Measurements from ENCODE around the gene PLEKHA7. TPM values are rescaled to one million over a fixed set of nuclear protein-coding genes. Genes with fewer than 3 reads are reported as not detected.
A peak's percentile ranks its signal among the peaks of the same experiment; 100 is the strongest.

PLEKHA7 gene
- polyA plus RNA-seq, 4 donors: 42.2 to 54.4 (median 48.1) TPM

- no peak for DNase-seq (ENCODE audit: low read depth in 4 of 4, low spot score in 3 of 4)
Observed at GRCh38 chr11:16799221-16799620, 215.0 kb downstream of the PLEKHA7 start.

- no peak for DNase-seq (ENCODE audit: low read depth in 4 of 4, low spot score in 3 of 4)
Observed at GRCh38 chr11:16797776-16798175, 216.4 kb downstream of the PLEKHA7 start.

GRCh38 chr11:16796311-16796710, 217.9 kb downstream of the PLEKHA7 start:
- no peak for DNase-seq (ENCODE audit: low read depth in 4 of 4, low spot score in 3 of 4)

DNA sequence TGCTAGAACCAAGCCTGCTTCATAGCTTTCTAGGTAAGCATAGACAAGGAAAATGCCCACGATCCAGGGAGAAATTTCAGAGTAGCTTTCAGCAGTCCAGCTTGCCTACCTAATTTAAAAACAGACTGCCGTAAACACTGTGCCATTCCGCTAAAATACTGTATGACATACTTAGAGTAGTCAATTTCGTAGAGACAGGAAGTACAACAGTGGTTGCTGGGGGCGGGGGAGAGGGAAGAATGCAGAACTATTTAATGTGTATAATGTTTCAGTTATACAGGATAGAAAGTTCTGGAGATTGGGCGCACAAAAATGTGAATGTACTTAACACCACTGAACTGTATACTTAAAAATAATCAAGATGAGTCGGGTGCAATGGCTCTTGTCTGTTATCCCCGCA, 219.1 kb downstream of the PLEKHA7 start:
- no peak for DNase-seq (ENCODE audit: low read depth in 4 of 4, low spot score in 3 of 4)

DNA sequence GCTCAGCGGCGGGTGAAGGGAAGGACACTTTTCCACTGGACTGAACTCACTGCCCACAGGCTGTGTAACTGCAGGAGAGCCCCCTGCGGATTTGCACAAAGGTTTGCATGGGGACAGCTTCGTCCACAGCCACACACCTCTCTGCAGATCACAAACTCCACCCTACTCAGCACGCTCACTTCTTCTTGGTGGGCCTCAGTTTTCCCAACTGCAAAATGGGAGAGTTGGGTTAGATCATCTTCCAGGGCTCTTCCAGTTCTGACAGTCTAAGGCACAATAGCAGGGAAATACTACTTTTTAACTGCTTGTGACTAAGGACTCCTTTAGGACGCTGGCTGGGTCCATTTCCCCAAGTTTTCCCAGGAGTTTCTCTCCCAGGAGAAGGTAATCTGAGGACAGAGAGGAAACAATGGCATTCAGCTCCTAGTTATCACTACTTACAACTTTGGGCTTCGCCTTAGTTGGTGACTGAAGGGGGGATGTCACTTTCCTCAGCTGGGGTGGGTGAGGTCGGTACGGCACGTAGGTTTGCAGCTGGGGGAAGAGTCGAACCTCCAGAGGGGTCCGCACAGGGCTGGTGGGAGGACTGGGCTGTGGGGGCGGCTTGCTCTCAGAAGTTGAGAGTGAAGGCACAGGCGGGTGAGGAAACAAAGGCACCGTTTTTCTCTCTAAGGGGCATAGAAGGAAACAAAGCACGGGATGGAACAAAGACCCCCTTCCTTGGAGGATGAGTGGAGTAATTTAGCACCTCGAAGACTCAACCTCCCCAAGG, 220.0 kb downstream of the PLEKHA7 start:
- no peak for DNase-seq (ENCODE audit: low read depth in 4 of 4, low spot score in 3 of 4)

DNA sequence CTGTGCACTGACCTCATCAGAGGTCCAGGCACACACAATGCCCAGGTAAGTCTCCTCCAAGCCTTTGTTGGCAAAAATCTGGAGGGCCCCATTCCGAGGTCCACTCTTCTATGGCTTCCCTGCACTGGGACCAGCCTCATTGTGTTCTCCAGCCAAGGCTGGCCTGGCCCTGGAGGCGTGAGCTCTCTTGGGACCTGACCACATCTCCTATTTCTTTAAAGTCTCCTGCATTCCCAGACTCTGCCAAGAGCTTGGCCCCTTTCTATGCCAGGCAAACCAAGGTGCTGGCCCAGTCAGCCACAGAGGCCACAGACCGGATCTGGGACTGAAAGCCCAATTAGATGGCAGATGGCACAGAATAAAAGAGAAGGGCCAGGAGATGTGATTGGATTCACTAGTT, 220.7 kb downstream of the PLEKHA7 start:
- DNase-seq (ENCODE audit: low read depth in 4 of 4, low spot score in 3 of 4): no peak

DNA sequence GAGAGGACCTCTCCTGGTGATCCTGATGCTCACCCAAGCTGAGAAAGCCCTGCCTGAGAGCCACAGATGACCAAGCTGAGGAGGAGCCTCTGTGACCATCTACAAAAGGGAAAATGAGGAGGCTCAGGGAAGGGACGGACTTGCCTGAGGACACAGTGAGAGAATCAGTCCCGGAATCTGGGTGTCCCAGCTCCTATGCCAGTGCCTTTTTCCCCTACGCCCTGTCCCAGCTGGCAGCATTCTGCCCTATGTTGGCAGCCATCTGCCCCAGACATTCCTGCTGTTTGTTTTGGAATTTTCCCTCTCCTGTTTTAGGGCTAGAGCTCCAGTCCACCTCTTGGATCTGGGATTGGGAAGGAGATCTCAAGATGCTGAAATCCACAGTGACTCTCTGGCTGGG, 221.2 kb downstream of the PLEKHA7 start:
- no peak for DNase-seq (ENCODE audit: low read depth in 4 of 4, low spot score in 3 of 4)

GRCh38 chr11:16792426-16792825, 221.8 kb downstream of the PLEKHA7 start:
- DNase-seq (ENCODE audit: low read depth in 4 of 4, low spot score in 3 of 4): no peak

DNA sequence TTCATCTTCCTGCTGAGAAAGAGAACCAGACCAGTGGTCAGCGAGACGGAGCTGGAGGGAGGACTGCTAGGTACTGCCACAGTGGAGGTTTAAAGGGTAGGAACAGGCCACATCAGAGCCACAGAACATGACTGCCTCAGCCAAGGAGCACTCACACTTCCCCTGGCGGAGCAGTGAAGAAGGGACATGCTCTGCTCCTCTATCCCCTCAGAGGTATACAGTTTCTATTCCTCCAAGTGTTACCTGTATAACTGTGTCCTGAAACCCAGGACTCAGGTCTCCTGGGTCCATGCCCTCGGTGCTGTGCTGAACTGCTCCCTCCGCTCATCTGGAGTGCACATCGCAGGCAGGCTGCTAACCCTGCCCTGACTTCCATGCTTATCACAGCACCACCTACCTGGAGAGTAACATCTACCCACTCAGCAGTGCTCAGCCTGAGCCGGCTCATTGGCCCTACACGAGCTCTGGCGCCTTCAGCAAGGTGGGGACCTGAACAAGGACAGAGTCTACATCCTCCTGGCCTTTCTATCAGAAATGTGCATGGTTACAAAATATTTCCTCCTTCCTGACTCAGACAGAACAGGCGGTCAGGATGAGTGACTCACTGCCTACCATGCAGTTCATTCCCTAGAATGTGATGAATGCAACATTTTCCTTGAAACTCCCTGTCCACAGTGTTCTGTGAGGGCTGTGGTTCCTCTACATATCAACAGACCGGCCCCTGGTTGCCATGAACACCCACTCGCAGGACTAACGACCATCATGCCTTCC, 222.8 kb downstream of the PLEKHA7 start:
- no peak for DNase-seq (ENCODE audit: low read depth in 4 of 4, low spot score in 3 of 4)

DNA sequence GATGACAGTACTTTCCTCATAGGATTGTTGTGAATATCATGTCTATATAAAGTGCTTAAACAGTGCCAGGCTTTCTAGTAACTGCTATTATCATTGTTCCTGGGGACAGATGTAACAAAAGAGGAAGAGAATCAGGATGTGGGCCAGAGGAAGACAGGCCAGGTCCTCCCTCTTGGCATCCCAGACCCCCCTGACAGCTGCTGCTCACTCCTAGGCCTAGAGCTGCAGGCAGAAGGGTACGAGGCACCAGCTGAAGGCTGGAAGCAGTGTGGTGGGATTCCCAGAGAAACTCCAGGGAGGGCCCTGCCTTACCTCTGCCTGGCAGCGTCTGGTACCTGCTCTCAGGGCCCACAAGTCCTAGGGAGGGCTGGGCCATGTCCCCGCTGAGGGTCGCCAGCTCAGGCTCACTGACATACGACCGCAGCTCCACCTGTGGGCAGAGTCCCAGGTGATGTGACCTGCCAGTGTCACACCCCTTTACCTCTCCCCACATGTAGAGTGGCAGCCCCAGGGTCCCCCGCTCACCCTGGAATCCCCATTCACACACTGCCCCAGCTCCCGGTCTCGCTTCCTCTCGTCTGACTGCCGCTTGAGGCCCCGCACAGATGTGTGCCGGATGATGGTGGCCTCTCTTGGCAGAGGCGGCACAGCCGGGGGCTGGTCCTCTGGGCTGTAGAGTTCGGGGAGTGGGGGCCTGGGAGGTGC, 223.6 kb downstream of the PLEKHA7 start:
- no peak for DNase-seq (ENCODE audit: low read depth in 4 of 4, low spot score in 3 of 4)

DNA sequence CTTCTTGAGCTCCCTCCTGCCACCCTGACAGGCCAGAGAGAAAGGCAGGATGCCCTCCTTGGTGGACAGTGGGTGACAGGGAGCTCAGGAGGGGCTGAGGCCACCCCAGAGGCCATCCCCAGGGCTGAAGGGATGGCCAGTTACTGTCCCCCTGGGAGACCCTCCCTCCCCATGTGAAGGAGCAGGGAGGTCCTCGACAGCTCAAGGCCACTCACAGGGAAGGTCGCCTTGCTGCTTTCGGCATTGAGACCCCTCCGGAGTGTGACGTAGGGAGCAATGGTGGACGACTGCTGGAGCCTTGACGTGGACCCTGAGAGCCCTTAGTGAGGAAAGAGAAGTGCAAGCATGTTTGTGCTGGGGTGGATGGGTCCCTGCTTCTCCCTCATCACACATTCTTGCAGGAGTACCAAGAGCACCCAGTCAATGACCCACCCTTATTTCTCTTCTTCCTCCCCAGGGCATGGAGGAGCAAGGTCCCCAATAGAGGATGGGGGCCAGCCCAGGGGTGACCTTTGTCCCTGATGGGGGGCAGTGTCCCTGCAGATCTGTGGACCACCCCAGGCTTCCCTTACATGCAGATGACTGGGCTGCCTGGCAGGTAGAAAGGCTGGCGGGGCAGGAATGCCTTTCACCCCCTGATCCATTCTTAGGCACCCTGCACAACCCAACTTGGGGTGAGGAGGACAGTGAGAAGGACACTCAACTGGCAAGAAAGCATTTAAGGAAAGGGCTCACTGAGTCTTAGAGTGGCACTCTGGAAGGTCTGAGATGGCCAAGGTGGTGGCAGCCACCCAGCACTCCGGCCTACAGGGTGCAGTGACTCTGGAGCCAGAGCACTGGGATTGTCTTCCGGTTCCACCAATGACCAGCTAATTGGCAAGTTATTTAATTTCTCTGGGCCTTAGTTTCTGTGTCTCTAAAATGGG, 224.4 kb downstream of the PLEKHA7 start:
- no peak for DNase-seq (ENCODE audit: low read depth in 4 of 4, low spot score in 3 of 4)

DNA sequence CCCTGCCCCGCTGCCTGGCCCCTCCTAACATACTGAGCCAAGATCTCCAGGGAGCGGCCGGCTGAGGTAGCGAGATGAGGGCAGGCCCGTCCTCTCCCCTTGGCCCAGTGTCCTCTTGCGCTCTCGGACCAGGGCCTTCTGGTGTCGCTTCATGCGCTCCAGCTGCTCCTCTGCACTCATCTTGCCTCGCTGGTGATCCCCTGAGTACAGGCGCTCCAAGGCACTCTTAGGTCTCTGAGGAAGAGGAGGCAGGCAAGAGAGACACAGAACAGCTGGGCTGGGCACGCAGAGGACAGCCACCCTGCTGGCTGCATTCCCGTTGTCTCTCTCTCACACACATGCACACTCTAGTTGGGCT, 225.2 kb downstream of the PLEKHA7 start:
- DNase-seq (ENCODE audit: low read depth in 4 of 4, low spot score in 3 of 4): no peak

DNA sequence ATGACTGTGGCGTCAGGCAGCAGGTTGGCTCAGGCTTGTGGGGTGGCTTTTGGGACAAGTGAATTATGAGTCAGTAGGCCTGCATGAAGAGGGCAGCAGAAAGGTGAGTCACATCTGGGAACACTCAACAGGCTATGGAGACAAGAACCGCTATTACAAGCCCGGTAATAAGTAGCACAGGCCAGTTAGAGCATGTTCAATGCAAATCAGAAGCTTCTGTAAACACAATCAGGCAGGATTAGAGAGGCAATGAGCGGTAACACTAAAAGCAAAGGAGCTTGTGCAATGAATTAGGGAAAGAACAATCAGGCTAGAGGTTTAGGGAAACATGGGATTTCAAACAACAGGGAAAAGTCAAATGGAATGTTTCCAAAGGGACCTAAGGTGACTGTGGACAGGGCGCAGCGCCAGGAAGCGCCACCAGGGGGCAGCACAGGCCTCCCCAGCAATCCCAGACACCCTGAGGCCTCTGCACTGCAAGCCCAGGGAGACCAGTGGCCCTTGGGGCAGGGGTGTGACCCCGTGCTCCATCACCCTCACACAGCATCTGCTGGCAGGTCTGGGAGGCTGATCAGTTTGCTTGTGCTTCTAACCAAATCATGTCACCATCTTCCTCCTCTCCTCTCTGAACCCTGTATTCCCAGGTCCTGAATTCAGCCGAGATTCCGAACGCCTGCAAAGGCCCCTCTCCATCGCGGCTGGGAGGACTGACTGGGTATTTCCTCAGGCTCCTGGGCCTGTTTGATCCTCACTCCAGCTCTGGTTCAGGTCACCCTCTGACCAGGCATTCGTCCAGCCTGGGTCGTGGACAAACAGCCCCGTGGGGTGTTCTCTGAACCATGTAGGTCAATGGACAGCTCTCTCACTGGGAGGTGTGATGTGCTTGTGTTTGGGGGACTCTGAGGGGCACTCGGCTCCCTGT, 225.8 kb downstream of the PLEKHA7 start:
- peak in 2 of 4 donors; percentile 18 to 37 for DNase-seq (ENCODE audit: low read depth in 4 of 4, low spot score in 3 of 4)

DNA sequence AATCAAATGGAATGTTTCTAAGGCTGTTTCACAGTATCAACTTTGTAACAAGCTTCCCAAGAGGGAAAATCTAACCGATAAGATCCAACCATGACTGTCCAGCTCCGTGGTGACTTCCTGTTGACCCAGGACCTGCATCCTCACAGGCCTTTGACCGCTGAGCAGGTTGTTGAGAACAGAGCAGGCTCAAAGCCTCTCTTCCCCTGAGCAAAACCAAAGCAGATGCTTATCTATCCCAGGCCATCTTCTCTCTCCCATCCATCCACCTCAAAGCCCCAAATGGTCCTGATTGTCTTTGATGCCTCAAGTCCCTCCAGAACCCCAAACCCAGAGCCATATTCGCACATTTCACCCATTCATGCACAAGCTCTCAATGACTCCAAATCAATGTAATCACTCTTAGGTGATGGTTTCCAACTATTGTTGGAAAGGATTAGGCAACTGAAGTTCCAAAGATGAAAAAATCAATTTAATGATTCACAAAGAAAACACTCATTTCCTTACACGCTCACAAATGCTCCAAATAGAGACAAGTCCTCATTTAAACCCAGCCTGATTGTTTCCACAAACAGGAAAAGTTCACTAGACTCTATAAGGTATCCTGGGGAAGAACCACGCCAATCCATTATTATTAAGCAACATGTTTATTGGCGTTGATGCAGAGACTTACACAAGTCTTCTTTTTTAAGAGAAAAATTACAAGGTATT, 227.0 kb downstream of the PLEKHA7 start:
- no peak for DNase-seq (ENCODE audit: low read depth in 4 of 4, low spot score in 3 of 4)

DNA sequence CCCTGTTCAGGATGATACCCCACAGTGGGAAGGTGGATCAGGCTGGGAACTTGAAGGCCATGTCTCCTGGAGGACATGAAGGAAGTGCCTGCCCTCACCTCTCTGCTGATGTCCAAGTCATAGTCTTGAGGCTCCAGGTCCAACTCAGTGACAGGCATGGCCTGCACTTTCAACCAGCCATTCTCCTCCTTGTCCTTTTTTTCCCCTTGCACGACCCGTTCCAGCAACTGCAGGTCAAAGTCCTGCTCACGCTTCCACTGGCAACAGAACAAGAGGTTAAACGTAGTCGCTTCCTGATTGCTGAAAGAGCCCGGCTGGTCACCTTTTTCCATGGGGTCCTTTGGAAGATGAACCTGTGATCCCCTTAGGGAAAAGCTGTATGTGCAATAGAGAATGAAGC, 228.1 kb downstream of the PLEKHA7 start:
- DNase-seq (ENCODE audit: low read depth in 4 of 4, low spot score in 3 of 4): no peak

- peak in 3 of 4 donors; percentile 31 to 42 (median 35) for DNase-seq (ENCODE audit: low read depth in 4 of 4, low spot score in 3 of 4)
Observed at GRCh38 chr11:16785520-16786128, 228.6 kb downstream of the PLEKHA7 start.

GRCh38 chr11:16784666-16785065, 229.5 kb downstream of the PLEKHA7 start:
- DNase-seq (ENCODE audit: low read depth in 4 of 4, low spot score in 3 of 4): no peak

DNA sequence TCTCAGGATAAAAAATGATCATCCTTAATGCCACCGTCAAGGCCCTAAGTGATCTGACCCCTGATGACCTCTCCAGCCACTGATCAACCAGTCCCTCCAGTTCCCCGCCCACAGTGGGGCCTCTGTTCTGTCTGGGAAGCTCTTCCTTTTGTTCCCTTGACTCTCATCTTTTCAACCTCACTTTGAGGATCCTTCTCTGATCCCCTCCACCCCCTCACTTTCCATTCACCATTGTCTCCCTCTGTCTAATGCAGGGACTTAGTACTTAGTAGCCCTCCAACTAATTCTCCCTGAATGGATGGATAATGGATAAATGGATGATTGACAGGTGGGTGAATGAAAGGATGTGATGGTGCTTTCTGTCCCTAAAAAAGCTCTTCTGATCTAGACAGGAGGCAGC, 230.1 kb downstream of the PLEKHA7 start:
- DNase-seq (ENCODE audit: low read depth in 4 of 4, low spot score in 3 of 4): no peak

All from right renal pelvis (tissue), 4 donors.